WTC11 (cell line): ENCODE results near the gene CIDEB. TPM values are rescaled to one million over a fixed set of nuclear protein-coding genes. Genes with fewer than 3 reads are reported as not detected.
A peak's percentile ranks its signal among the peaks of the same experiment; 100 is the strongest.

ENCODE experiments used
- CREM ChIP-seq: sonication (generic); formaldehyde crosslinking; IDR thresholded peaks from 2 replicates; pipeline ENCODE4 v1.8.1; 2022; ENCODE audit warnings: mild to moderate bottlenecking, missing genetic modification reagents, moderate library complexity
- ESRRA ChIP-seq: sonication (generic); formaldehyde crosslinking; IDR thresholded peaks from 2 replicates; pipeline ENCODE4 v1.8.1; 2022; ENCODE audit warnings: mild to moderate bottlenecking, missing genetic modification reagents, borderline replicate concordance
- FOXK1 ChIP-seq: sonication (generic); formaldehyde crosslinking; IDR thresholded peaks from 2 replicates; pipeline ENCODE4 v1.8.0; 2022; ENCODE audit warnings: mild to moderate bottlenecking, moderate library complexity, missing genetic modification reagents
- FOXP1 ChIP-seq: sonication (generic); formaldehyde crosslinking; IDR thresholded peaks from 2 replicates; pipeline ENCODE4 v1.8.0; 2022; ENCODE audit warnings: missing genetic modification reagents, mild to moderate bottlenecking, moderate library complexity, borderline replicate concordance
- GABPB1 ChIP-seq: sonication (generic); formaldehyde crosslinking; IDR thresholded peaks from 2 replicates; pipeline ENCODE4 v1.8.1; 2023; ENCODE audit warnings: mild to moderate bottlenecking, missing genetic modification reagents
- MXD4 ChIP-seq: fragments of 250-450 bp; sonication (Bioruptor Pico); IDR thresholded peaks from 2 replicates; pipeline ENCODE4 v1.8.0; 2021; ENCODE audit warnings: mild to moderate bottlenecking, moderate library complexity, borderline replicate concordance
- NFATC4 ChIP-seq: fragments of 250-450 bp; sonication (Bioruptor Pico); IDR thresholded peaks from 2 replicates; pipeline ENCODE4 v1.9.0; 2021; ENCODE audit warnings: mild to moderate bottlenecking
- NFYB ChIP-seq: sonication (generic); formaldehyde crosslinking; conservative IDR thresholded peaks from 2 replicates; pipeline ENCODE4 v1.8.0; 2022; ENCODE audit warnings: low read depth, missing genetic modification reagents
- NR1H2 ChIP-seq: sonication (generic); formaldehyde crosslinking; IDR thresholded peaks from 2 replicates; pipeline ENCODE4 v1.9.0; 2021; ENCODE audit warnings: mild to moderate bottlenecking, moderate library complexity, missing genetic modification reagents
- OVOL2 ChIP-seq: fragments of 250-450 bp; sonication (Bioruptor Pico); IDR thresholded peaks from 2 replicates; pipeline ENCODE4 v1.9.0; 2021; ENCODE audit warnings: mild to moderate bottlenecking, borderline replicate concordance
- SMAD4 ChIP-seq: sonication (generic); formaldehyde crosslinking; IDR thresholded peaks from 2 replicates; pipeline ENCODE4 v1.8.0; 2022; ENCODE audit warnings: mild to moderate bottlenecking, missing genetic modification reagents
- SOX15 ChIP-seq: fragments of 250-450 bp; sonication (Bioruptor Pico); IDR thresholded peaks from 2 replicates; pipeline ENCODE4 v1.9.0; 2021; ENCODE audit warnings: mild to moderate bottlenecking
- TCF7 ChIP-seq: sonication (generic); formaldehyde crosslinking; IDR thresholded peaks from 2 replicates; pipeline ENCODE4 v1.8.0; 2022; ENCODE audit warnings: mild to moderate bottlenecking, low read depth, missing genetic modification reagents, moderate library complexity
- TEAD1 ChIP-seq: sonication (generic); formaldehyde crosslinking; IDR thresholded peaks from 2 replicates; pipeline ENCODE4 v1.8.0; 2022; ENCODE audit warnings: mild to moderate bottlenecking, missing genetic modification reagents
- ZNF263 ChIP-seq: sonication (generic); formaldehyde crosslinking; IDR thresholded peaks from 2 replicates; pipeline ENCODE4 v1.8.1; 2022; ENCODE audit warnings: low read depth, mild to moderate bottlenecking, moderate library complexity, missing genetic modification reagents
- ZNF416 ChIP-seq: fragments of 250-450 bp; sonication (Bioruptor Pico); IDR thresholded peaks from 2 replicates; pipeline ENCODE4 v1.9.0; 2021; ENCODE audit warnings: mild to moderate bottlenecking, inconsistent platforms
- total RNA-seq: library from RNA; stranded (reverse); gene quantifications from 3 replicates; pipeline ENCODE4 v1.2.3, GENCODE V29; 2021
- TF ChIP-seq, protein P1 (sequence below): sonication (generic); formaldehyde crosslinking; IDR thresholded peaks from 2 replicates; pipeline ENCODE4 v1.8.0; 2022; ENCODE audit warnings: mild to moderate bottlenecking, missing genetic modification reagents
- TF ChIP-seq, protein P2 (sequence below): sonication (generic); formaldehyde crosslinking; IDR thresholded peaks from 2 replicates; pipeline ENCODE4 v1.8.1; 2022; ENCODE audit warnings: missing genetic modification reagents, borderline replicate concordance
- TF ChIP-seq, protein P3 (sequence below): sonication (generic); formaldehyde crosslinking; IDR thresholded peaks from 2 replicates; pipeline ENCODE4 v1.8.0; 2022; ENCODE audit warnings: mild to moderate bottlenecking, missing genetic modification reagents
- TF ChIP-seq, protein P4 (sequence below): sonication (generic); formaldehyde crosslinking; IDR thresholded peaks from 2 replicates; pipeline ENCODE4 v1.8.1; 2023; ENCODE audit warnings: mild to moderate bottlenecking, missing genetic modification reagents
- TF ChIP-seq, protein P5 (sequence below): sonication (generic); formaldehyde crosslinking; IDR thresholded peaks from 2 replicates; pipeline ENCODE4 v1.8.0; 2022; ENCODE audit warnings: missing genetic modification reagents
- TF ChIP-seq, protein P6 (sequence below): sonication (generic); formaldehyde crosslinking; IDR thresholded peaks from 2 replicates; pipeline ENCODE4 v1.8.1; 2022; ENCODE audit warnings: low read depth, mild to moderate bottlenecking, moderate library complexity, missing genetic modification reagents, borderline replicate concordance
- TF ChIP-seq, protein P7 (sequence below): sonication (generic); formaldehyde crosslinking; IDR thresholded peaks from 2 replicates; pipeline ENCODE4 v1.8.1; 2023; ENCODE audit warnings: mild to moderate bottlenecking, missing genetic modification reagents
- TF ChIP-seq, protein P8 (sequence below): sonication (generic); formaldehyde crosslinking; IDR thresholded peaks from 2 replicates; pipeline ENCODE4 v1.8.1; 2023; ENCODE audit warnings: mild to moderate bottlenecking, moderate library complexity, missing genetic modification reagents

CIDEB gene
- total RNA-seq, 1 experiment from 2014 or later = 4.7 TPM

DNA sequence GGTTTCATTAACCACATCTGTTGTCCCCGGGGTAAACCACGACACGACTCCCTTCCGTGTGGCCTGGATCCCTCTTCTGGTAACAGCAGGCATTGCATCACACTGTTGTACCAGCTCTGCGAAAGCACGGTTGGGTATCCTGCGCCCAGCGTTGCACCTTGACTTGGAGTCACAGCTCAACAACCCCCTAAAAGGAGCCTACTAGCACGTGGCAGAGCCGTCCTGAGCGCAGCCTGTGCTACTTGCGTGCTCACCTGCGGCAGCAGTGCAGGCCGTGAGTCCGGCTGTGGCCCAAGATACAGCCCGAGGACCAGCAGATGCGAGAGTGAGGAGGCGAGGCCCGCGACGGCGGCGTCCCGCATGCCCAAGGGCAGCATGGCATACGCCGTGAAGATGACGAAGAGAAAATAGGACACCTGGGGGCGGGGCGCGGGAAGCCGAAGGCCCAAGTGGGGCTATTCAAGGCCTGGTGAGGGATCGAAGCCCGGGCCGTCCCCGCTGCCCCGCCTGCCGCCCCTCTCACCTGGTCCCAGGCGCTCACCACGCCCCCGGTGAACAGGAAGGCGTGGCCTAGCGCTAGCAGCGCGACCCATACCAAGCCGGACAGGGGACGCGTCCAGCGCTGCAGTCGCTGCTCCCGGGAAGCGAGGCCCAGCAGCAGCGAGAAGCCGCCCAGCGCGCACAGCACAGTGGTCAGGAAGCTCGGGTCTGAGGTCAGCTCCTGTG is 24.7 kb upstream of the CIDEB start (continued):
- TF ChIP-seq, protein P1, sequence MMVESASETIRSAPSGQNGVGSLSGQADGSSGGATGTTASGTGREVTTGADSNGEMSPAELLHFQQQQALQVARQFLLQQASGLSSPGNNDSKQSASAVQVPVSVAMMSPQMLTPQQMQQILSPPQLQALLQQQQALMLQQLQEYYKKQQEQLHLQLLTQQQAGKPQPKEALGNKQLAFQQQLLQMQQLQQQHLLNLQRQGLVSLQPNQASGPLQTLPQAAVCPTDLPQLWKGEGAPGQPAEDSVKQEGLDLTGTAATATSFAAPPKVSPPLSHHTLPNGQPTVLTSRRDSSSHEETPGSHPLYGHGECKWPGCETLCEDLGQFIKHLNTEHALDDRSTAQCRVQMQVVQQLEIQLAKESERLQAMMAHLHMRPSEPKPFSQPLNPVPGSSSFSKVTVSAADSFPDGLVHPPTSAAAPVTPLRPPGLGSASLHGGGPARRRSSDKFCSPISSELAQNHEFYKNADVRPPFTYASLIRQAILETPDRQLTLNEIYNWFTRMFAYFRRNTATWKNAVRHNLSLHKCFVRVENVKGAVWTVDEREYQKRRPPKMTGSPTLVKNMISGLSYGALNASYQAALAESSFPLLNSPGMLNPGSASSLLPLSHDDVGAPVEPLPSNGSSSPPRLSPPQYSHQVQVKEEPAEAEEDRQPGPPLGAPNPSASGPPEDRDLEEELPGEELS (CRISPR knock-in tag) = peak; percentile 96
- TF ChIP-seq OVOL2 (CRISPR knock-in tag) = no peak
- TF ChIP-seq, protein P2, sequence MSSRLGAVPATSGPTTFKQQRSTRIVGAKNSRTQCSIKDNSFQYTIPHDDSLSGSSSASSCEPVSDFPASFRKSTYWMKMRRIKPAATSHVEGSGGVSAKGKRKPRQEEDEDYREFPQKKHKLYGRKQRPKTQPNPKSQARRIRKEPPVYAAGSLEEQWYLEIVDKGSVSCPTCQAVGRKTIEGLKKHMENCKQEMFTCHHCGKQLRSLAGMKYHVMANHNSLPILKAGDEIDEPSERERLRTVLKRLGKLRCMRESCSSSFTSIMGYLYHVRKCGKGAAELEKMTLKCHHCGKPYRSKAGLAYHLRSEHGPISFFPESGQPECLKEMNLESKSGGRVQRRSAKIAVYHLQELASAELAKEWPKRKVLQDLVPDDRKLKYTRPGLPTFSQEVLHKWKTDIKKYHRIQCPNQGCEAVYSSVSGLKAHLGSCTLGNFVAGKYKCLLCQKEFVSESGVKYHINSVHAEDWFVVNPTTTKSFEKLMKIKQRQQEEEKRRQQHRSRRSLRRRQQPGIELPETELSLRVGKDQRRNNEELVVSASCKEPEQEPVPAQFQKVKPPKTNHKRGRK = 0 out of 2 replicates have a peak, but pooled peaks have one; percentile 27
- peak; percentile 90 for TF ChIP-seq FOXK1
- TF ChIP-seq, protein P3, sequence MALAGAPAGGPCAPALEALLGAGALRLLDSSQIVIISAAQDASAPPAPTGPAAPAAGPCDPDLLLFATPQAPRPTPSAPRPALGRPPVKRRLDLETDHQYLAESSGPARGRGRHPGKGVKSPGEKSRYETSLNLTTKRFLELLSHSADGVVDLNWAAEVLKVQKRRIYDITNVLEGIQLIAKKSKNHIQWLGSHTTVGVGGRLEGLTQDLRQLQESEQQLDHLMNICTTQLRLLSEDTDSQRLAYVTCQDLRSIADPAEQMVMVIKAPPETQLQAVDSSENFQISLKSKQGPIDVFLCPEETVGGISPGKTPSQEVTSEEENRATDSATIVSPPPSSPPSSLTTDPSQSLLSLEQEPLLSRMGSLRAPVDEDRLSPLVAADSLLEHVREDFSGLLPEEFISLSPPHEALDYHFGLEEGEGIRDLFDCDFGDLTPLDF (CRISPR knock-in tag) = peak; percentile 95
- peak; percentile 99 for TF ChIP-seq TEAD1 (CRISPR knock-in tag)
- no peak for TF ChIP-seq SOX15 (CRISPR knock-in tag)
- TF ChIP-seq NFATC4 (CRISPR knock-in tag) = no peak
- TF ChIP-seq MXD4 (CRISPR knock-in tag) = no peak
- TF ChIP-seq, protein P4, sequence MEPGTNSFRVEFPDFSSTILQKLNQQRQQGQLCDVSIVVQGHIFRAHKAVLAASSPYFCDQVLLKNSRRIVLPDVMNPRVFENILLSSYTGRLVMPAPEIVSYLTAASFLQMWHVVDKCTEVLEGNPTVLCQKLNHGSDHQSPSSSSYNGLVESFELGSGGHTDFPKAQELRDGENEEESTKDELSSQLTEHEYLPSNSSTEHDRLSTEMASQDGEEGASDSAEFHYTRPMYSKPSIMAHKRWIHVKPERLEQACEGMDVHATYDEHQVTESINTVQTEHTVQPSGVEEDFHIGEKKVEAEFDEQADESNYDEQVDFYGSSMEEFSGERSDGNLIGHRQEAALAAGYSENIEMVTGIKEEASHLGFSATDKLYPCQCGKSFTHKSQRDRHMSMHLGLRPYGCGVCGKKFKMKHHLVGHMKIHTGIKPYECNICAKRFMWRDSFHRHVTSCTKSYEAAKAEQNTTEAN = peak; percentile 98
- TF ChIP-seq, protein P5, sequence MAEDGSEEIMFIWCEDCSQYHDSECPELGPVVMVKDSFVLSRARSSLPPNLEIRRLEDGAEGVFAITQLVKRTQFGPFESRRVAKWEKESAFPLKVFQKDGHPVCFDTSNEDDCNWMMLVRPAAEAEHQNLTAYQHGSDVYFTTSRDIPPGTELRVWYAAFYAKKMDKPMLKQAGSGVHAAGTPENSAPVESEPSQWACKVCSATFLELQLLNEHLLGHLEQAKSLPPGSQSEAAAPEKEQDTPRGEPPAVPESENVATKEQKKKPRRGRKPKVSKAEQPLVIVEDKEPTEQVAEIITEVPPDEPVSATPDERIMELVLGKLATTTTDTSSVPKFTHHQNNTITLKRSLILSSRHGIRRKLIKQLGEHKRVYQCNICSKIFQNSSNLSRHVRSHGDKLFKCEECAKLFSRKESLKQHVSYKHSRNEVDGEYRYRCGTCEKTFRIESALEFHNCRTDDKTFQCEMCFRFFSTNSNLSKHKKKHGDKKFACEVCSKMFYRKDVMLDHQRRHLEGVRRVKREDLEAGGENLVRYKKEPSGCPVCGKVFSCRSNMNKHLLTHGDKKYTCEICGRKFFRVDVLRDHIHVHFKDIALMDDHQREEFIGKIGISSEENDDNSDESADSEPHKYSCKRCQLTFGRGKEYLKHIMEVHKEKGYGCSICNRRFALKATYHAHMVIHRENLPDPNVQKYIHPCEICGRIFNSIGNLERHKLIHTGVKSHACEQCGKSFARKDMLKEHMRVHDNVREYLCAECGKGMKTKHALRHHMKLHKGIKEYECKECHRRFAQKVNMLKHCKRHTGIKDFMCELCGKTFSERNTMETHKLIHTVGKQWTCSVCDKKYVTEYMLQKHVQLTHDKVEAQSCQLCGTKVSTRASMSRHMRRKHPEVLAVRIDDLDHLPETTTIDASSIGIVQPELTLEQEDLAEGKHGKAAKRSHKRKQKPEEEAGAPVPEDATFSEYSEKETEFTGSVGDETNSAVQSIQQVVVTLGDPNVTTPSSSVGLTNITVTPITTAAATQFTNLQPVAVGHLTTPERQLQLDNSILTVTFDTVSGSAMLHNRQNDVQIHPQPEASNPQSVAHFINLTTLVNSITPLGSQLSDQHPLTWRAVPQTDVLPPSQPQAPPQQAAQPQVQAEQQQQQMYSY (CRISPR knock-in tag) = peak; percentile 81
- no peak for TF ChIP-seq ZNF263 (CRISPR knock-in tag)
- TF ChIP-seq, protein P6, sequence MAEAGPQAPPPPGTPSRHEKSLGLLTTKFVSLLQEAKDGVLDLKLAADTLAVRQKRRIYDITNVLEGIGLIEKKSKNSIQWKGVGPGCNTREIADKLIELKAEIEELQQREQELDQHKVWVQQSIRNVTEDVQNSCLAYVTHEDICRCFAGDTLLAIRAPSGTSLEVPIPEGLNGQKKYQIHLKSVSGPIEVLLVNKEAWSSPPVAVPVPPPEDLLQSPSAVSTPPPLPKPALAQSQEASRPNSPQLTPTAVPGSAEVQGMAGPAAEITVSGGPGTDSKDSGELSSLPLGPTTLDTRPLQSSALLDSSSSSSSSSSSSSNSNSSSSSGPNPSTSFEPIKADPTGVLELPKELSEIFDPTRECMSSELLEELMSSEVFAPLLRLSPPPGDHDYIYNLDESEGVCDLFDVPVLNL (CRISPR knock-in tag) = peak; percentile 89
- TF ChIP-seq, protein P7, sequence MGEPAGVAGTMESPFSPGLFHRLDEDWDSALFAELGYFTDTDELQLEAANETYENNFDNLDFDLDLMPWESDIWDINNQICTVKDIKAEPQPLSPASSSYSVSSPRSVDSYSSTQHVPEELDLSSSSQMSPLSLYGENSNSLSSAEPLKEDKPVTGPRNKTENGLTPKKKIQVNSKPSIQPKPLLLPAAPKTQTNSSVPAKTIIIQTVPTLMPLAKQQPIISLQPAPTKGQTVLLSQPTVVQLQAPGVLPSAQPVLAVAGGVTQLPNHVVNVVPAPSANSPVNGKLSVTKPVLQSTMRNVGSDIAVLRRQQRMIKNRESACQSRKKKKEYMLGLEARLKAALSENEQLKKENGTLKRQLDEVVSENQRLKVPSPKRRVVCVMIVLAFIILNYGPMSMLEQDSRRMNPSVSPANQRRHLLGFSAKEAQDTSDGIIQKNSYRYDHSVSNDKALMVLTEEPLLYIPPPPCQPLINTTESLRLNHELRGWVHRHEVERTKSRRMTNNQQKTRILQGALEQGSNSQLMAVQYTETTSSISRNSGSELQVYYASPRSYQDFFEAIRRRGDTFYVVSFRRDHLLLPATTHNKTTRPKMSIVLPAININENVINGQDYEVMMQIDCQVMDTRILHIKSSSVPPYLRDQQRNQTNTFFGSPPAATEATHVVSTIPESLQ (CRISPR knock-in tag) = 0 out of 2 replicates have a peak, but pooled peaks have one; percentile 78
- TF ChIP-seq CREM (CRISPR knock-in tag) = no peak
- no peak for TF ChIP-seq ZNF416 (CRISPR knock-in tag)
- peak; percentile 95 for TF ChIP-seq GABPB1 (CRISPR knock-in tag)
- TF ChIP-seq ESRRA (CRISPR knock-in tag) = peak; percentile 96; the same call in 1 of the 2 replicates
- peak; percentile 66 for TF ChIP-seq NFYB
- peak; percentile 95 for TF ChIP-seq SMAD4 (CRISPR knock-in tag)
- TF ChIP-seq NR1H2 (CRISPR knock-in tag) = peak; percentile 94
- peak; percentile 99 for TF ChIP-seq FOXP1 (CRISPR knock-in tag)
- TF ChIP-seq, protein P8, sequence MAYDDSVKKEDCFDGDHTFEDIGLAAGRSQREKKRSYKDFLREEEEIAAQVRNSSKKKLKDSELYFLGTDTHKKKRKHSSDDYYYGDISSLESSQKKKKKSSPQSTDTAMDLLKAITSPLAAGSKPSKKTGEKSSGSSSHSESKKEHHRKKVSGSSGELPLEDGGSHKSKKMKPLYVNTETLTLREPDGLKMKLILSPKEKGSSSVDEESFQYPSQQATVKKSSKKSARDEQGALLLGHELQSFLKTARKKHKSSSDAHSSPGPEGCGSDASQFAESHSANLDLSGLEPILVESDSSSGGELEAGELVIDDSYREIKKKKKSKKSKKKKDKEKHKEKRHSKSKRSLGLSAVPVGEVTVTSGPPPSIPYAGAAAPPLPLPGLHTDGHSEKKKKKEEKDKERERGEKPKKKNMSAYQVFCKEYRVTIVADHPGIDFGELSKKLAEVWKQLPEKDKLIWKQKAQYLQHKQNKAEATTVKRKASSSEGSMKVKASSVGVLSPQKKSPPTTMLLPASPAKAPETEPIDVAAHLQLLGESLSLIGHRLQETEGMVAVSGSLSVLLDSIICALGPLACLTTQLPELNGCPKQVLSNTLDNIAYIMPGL (CRISPR knock-in tag) = peak; percentile 82; the same call in 1 of the 2 replicates
- peak; percentile 95 for TF ChIP-seq TCF7 (CRISPR knock-in tag)
